H1 (cell line): ENCODE data around the gene PRRT1. TPM values are rescaled to one million over a fixed set of nuclear protein-coding genes. Genes with fewer than 3 reads are reported as not detected.

Source experiments
- CBX5 ChIP-seq: fragments of 300-800, 300-1000 bp; sonication (generic); IDR thresholded peaks from 2 replicates; pipeline ENCODE4 v1.7.1; 2016; ENCODE audit warnings: antibody characterized with exemption, low read length, low read depth
- CHD7 ChIP-seq: fragments of 300-600 bp; sonication (generic); IDR thresholded peaks from 2 replicates; pipeline ENCODE4 v1.7.1; 2012; ENCODE audit warnings: low read length, moderate library complexity, mild to moderate bottlenecking, inconsistent platforms; ENCODE audit not compliant: insufficient replicate concordance
- NRF1 ChIP-seq: IDR thresholded peaks from 2 replicates; pipeline ENCODE4 v1.6.1; 2011; ENCODE audit warnings: mild to moderate bottlenecking, low read depth, low read length, improper control_type of control experiment
- SIRT6 ChIP-seq: IDR thresholded peaks from one replicate; pipeline ENCODE4 v1.7.1; 2012; ENCODE audit warnings: low read length, inconsistent platforms
- polyA plus RNA-seq, 7 experiments: library from polyadenylated mRNA; depleted of rRNA in 3 of 7; stranded (reverse) in 5 of 7; unstranded in 2 of 7; fragments of >200 nt in 5 of 7; fragments of 200-250 nt in 2 of 7; gene quantifications; 1 replicate in 5 of 7; 2 replicates in 1 of 7; 4 replicates in 1 of 7; pipeline versions ENCODE4 v1.2.1 to v1.2.3, GENCODE V29; 2011 to 2013; ENCODE audit warnings: missing spikeins in 2 of 7, mixed read lengths in 2 of 7
- total RNA-seq: library from RNA; stranded (reverse); fragmentation: NEBNext Ultra II Directional; extraction: Animal tissue kit (Norgen Biotek cat#: 25700); gene quantifications from 2 replicates; pipeline ENCODE4 v1.2.1, GENCODE V29; 2021

The PRRT1 gene
- total and polyA plus RNA-seq, 2 of the 8 experiments (the other 6 are each of a cell fraction or from before 2014, with no cell fraction given) = 0.71 to 2.8 TPM

GRCh38 chr6:32183030-32183429 lies 31.3 kb upstream of the PRRT1 start (continued):
- no peak for TF ChIP-seq CHD7
- TF ChIP-seq NRF1 = no peak
- TF ChIP-seq CBX5 = no peak
- TF ChIP-seq SIRT6 = no peak
